GM18858 (cell line): ENCODE measurements around the gene PDXDC1.
"Not testable (repeated sequence)": the region's sequence is repeated elsewhere in the genome, so short reads cannot be mapped to it uniquely, and the experiment has no call there.

ENCODE experiments used
- ATAC-seq: cut with Tn5 transposase; IDR thresholded peaks from one replicate; pipeline ENCODE4 v1.9.1; 2021; ENCODE audit not compliant: unreplicated experiment

The PDXDC1 gene

DNA sequence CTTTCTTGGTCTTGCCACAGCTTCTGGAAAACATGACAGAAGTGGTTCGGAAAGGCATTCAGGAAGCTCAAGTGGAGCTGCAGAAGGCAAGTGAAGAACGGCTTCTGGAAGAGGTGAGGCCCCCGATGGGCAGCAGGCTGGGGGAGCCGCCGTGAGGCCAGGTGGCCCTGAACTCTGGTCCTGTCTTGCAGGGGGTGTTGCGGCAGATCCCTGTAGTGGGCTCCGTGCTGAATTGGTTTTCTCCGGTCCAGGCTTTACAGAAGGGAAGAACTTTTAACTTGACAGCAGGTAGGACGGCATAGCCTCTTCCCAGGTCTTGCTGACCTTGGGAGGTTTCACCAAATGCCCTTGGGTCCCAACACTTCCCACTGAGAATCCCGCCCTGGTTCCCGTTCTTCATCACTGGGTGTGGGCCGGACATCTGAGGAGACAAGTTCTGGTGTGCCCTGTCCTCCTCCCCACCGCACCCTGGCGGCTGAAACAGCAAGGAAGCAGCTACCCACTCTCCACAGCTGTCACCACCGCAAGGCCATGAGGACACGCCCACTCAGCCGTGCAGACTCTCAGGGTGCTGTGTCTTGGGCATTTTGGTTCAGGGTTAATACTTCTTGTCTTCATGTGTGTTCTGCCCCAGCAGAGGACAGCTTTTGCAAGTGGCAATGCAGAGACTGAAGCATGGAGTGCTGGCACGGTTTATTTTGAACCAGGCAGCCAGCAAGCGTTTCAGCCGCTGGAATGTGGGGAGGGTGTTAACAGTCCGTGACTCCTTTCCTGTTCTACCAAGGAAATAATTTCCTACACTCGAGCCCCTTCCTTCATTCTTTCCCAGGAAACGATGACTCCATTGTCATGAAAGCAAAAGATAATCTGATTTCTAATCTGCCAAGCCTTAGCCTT, 59.7 kb downstream of the PDXDC1 start:
- ATAC-seq: no peak

DNA sequence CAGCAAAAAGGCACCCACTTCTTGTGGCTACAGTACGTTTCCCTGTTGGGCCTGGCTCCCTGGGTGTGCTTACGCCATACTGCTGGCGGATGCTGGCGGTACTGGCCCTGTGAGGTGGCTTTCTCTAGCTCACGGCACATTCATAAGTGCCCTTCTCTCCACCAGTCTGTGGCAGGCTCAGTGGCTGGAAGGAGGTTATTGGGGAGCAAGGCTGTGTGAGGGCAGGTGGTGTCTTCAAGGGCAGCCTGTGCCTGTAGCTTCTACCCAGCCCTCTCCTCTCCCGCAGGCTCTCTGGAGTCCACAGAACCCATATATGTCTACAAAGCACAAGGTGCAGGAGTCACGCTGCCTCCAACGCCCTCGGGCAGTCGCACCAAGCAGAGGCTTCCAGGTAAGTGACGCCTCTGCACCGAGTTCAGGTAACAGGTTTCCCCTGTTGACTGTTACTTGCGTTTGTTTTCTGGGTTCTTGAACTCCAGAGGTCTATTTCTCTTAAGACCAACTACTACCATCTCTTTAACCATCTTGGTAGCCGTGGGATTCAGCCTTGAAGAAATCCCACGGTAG, 60.4 kb downstream of the PDXDC1 start:
- ATAC-seq: no peak

DNA sequence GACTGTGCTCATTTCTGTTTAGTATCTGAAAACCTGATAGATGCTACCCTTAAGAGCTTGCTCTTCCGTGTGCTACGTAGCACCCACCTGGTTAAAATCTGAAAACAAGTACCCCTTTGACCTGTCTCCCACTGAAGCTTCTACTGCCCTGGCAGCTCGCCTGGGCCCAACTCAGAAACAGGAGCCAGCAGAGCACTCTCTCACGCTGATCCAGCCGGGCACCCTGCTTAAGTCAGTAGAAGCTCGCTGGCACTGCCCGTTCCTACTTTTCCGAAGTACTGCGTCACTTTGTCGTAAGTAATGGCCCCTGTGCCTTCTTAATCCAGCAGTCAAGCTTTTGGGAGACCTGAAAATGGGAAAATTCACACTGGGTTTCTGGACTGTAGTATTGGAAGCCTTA, 62.2 kb downstream of the PDXDC1 start:
- no peak for ATAC-seq

DNA sequence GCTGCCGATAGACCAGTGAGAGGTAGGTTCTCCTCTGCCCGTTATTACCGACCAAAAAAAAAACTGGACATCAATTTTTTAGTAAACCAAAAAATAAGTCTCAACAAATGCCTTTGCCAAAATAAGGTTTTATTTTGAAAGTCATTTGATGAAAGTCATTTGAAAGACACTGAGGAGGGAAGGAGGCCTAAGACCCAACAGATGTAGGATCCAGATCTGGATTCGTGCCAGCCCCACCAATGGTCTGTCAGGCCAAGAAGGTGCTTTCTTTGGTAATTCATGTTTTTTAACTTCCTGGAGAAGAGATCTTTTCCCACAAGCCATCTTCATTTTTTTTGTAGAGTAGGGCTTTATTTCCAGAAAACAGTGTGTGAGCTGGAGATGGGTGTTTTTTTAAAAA, 62.9 kb downstream of the PDXDC1 start:
- no peak for ATAC-seq

DNA sequence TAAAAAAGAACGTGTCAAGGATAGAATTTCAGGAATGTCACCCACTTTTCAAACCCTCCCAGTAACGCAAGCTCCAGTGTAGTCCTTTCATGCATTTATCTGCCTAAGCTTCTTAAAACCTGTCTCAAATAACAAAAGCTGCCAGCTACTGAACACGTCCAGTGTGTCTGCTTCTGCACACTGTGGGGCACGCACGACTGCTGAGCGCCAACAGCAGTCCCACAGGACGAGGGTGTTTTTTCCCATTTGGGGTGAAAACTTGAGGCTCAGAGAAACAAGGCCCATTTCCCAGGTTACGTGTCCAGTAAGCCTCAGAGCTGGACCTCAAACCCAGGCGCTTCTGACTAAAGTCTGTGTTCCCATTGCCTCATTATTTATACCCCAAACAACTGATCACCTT, 63.9 kb downstream of the PDXDC1 start:
- ATAC-seq: no peak

DNA sequence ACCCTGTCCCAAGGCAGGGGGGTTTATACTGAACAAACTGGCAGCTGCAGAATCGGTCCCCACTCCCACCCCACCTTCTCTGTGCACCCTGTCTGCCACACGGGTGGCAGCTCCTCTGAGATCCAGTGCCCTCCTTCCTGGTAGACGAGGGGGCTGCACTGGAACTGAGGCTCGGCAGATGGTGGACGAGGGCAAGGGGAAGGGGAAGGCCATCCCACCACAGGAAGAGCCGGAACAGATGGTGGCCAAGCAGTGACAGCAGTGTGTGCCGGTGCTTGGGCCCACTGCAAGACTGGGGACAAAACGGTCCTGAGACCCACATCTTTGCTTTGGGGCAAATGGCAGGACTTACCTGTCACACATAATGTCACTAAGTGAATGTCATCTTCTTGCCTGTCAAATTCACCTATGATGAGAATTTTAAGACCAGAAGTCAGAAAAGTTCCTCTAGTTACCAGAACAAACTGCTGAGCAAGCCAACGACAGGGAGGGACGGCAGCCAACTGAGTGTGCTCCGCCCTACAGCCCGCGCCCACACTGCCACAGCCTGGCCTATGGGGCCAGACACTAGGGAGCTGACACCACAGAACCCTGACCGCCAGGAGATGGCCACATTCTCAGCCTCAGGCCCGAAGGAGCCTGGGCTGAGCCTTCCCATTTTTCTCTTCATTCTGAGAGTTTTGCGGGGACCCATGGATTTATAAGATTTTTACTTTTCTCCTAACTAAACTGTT, 66.6 kb downstream of the PDXDC1 start:
- ATAC-seq: no peak

DNA sequence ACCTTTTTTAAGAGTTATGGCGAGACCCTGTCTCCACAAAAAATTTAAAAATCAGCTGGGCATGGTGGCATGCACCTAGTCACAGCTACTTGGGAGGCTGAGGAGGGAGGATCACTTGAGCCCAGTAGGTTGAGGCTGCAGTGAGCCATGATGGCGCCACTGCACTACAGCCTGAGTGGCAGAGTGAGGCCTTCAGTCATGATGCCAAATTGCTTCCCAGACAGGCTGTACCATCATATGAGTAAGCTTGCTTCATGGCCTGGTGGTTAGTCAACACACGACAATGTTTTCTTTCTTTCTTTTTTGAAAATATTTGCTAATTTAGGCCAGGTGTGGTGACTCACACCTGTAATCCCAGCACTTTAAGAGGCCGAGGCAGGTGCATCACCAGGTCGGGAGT, 68.5 kb downstream of the PDXDC1 start:
- ATAC-seq: no peak

DNA sequence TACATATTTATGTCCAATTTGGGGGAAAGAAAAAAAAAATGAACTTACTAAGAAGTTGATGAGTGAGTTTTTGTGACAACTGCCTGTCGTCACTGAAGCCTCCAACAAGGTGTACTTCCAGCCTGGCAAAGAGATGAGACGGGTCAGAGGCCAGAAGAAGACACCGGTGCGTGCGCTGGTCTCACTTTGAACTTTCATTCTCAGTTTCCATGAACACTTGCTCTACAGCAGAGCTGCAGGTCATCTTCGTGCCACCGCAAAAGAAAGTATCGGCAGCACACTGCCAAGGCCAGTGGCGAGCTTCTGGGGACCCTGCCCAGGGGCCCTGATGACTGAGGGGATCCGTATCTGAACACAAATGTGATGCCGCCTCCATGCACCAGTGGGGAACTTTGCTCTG, 69.5 kb downstream of the PDXDC1 start:
- ATAC-seq: no peak

DNA sequence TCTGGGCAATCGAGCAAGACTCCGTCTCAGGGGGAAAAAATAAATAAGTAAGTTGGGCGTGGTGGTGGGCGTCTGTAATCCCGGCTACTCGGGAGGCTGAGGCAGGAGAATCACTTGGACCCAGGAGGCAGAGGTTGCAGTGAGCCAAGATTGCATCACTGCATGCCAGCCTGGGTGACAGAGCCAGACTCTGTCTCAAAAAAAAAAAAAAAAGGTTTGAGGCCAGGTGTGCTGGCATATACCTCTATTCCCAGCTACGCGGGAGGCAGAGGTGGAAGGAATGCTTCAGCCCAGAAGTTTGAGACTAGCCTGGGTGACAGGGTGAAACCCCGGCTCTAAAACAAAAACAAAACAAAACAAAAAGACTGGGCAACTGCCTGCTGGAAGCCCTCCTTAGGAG, 70.4 kb downstream of the PDXDC1 start:
- not testable (repeated sequence) for ATAC-seq

DNA sequence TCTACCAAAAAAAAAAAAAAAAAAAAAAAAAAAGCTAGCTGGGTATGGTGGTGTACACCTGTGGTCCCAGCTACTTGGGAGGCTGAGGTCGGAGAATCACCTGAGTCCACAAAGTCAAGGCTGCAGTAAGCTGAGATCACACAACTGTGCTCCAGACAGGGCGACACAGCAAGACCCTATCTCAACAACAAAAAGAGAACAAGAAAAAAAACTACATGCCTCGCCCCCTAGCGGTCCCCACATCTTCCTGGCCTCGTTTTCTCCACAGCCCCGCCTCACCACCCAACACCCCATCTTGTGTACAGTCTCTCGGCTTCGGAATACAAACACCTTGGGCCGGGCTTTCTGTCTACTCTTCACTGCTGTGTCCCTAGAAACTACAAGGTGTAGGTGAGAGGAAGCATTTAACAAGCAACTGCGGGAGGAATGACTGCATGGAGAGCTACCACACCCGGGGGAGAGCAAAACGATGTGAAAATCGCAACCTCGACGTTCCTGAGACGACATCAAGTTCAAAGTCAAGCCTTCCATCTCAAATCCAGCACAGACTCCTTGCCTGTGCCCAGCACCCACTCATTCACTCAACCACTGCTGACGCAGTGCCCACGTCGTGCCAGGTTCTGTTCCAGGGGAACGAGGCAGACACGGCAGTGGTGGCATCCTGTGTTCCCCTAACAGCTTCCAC, 72.0 kb downstream of the PDXDC1 start:
- ATAC-seq: no peak

DNA sequence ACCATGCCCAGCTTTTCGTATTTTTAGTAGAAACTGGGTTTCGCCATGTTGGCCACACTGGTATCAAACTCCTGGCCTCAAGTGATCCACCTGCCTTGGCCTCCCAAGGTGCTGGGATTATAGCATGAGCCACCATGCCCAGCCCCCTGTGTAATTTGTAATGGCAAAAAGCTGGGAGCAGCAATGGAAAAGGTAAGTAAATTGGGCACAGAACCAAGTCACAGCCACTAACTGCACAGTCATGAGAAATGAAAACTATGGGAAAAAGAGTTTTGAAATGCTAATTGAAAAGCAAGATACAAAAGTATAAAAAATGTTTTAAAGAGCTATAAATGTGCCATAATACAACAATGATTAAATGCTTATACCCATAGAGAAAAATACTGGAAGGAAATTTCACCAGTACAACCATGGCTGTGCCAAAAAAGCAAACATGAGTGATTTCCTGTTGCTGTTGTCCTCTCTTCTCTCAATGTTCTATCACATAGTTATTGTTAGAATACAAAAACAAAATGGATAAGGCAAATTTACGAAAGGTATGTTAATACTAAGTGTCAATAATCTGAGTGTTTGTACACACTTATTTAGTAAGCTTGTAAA, 74.9 kb downstream of the PDXDC1 start:
- ATAC-seq: no peak

DNA sequence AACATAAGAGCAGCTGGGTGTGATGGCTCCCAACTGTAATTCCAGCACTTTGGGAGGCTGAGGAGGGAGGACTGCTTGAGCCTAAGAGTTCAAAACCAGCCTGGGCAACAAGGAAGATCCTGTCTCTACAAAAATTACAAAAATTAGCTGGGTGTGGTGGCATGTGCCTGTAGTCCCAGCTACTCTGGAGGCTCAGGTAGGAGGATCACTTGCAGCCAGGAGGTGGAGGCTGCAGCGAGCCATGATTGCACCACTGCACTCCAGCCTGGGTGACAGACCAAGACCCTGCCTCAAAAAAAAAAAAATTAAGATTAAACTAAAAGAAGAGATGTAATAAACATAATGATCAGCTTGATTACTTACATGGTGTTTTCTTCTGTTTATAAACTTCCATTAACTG, 75.6 kb downstream of the PDXDC1 start:
- ATAC-seq: not testable (repeated sequence)

DNA sequence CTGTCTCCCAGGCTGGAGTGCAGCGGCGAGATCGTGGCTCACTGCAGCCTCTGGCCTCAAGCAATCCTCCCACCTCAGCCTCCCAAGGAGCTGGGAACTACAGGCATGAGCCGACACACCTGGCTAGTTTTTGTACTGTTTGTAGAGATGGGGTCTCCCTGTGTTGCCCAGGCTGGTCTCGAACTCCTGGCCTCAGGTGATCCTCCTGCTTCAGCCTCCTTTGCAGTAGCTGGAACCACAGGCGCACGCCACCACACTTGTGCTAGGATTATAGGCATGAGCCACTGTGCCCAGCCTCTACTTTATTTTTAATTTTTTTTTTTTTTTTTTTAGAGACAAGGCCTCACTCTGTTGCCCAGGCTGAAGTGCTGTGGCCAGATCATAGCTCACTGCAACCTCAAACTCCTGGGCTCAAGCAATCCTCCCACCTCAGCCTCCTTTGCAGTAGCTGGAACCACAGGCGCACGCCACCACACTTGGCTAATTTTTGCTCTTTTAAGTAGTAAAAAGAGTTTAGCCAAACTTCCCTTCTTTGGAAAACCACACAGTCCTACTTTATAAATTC, 76.6 kb downstream of the PDXDC1 start:
- no peak for ATAC-seq

DNA sequence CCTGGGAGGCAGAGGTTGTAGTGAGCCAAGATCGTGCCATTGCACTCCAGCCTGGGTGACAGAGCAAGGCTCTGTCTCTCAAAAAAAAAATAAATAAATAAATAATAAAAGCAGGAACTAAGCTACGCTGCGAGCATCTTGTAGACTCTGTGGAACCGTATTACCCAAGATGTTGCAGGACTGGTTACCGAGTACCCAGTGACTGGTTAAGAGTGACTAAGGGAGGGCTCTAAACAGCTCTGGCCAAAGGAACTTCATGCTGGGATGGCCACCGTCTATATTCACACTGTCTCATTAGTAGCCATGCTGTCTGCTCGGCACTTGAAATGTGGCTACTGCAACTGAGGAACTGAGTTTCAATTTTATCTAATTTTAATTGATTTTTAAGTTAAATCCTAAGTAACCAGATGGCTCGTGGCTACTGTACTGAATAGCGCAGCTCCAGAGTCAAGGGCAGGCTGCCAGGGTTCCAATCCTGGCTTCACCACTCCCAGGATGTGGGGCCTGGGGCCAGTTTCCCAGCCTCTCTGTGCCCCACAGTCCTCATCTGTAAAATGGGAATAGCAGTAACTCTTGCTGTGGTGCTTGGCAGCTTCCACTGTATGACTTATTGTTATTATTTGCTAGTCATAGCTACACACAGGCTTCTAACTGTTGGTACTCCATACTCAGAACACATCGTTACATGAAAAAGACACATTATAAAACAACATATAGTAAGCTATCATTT, 78.1 kb downstream of the PDXDC1 start:
- ATAC-seq: no peak

DNA sequence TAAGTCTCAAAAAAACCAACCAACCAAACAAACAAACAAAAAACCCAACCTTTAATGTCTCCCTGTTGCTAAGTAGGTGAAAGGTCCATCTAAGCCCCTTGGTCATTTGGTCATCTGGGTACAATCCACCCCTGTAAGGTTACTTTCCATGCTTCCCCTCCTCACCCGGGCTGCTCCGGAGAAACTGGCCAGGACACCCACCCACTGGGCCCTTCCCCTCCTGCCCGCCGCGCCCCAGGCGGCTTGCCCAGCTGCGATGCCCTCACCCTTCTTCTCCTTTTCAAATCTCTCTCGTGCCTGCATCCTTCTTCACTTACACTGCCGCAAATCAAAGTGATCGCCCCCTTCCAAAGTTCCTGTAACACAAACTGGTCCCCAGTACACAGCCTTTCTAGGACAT, 79.1 kb downstream of the PDXDC1 start:
- ATAC-seq: no peak

DNA sequence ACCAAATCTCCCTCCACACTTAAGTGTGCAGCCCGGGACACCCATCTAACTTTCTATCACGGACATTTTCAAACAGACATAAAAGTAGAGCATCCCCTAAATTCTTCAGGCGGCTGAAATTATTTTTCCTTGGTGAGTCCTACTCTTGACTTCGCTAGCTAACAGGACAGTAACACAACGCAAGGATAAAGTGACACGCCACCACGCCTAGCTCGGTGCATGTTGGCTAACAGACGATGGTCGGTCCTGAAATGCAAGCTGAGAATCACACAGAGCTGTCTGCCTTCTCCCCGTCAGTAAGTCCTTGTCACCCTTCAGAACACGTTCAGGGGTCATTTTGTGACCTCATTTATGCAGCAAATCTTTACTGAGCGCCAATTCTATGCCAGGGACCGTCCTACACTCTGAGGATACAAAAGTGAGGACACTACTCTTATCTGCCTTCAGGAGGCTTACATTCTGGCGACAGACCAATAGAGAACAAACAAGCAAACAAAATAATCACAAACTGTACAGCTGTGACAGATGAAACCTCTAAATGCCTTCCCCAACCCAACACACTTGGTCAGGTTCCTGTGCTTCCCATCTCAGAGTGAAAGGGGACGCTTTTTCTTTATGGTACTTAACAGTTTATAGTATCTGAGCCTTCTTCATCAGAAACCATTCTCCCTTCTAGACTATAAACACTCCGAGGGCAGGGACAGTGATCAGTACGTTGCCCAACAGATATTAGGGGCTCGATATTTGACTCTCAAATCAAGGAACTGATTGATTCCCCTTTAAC, 79.7 kb downstream of the PDXDC1 start:
- no peak for ATAC-seq

DNA sequence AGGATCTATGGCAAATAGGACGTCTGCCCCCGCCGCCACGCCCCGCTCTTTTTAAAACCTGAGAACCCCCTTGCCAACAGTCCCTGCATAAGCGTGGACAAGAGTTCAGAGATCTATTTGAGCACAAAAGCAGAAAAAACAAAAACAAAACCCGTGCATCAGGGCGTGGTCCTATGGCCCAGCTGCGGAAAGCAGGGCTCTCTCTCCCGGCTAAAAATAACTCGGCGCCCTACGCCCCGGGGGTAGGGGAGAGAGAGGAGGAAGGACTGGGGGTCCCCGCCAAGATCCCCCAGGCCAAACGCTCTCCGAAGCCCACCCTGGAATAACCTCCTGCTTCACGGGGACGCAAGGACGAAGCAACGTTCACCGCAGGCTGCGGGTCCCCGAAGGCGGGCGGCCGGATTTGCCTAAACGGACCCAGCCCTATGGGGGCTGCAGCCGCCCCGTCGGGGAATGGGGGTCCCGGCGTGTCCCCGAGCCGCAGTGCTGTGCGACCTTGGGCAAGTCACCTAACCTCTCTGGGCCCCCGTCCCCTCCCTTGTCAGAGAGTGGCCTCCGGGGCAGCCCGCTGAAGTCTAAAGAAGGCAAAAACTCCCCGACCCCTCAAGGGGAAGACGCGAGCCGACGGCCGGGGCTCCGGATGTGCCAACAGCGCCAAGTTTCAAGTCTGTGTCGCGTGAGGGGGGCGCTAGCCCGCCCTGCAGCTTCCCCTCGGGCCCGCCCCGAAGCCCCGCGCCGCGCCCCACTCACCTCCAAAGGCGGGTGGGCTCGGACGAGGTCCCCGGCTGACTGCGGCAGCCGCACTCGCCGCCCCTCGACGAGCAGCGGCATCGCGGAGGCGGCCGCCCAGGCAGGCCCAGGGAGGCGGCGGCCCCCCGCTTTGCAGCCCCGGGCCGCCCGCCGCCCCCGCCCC, 80.6 kb downstream of the PDXDC1 start:
- ATAC-seq: peak; percentile 35
